Kidney (tissue), 14 donors: ENCODE measurements around the gene MAML3. TPM values are rescaled to one million over a fixed set of nuclear protein-coding genes. Genes with fewer than 3 reads are reported as not detected.

ENCODE experiments used
- DNase-seq, 5 donors: peaks; one replicate each; pipeline ENCODE4 v3.0.0-alpha.2; 2013 to 2020
- FAIRE-seq: peaks from 2 replicates; lab custom pipeline; 2012; peaks lifted over from hg19 to GRCh38; lab: Jason Lieb, UNC
- H3K27ac ChIP-seq, 2 donors: one replicate each; pipeline ENCODE4 v1.7.0; 2013; ENCODE audit warnings: low read depth in 2 of 2, low read length in 2 of 2, inconsistent platforms in 1 of 2
- H3K27me3 ChIP-seq: one replicate; pipeline ENCODE4 v1.7.1; 2013; ENCODE audit warnings: low read length, inconsistent platforms; ENCODE audit not compliant: control insufficient read depth, insufficient read depth
- H3K36me3 ChIP-seq, 3 donors: one replicate each; pipeline versions ENCODE4 v1.7.0 to v1.7.1; 2013; ENCODE audit warnings: low read length in 3 of 3, control low read depth in 1 of 3, inconsistent platforms in 1 of 3; ENCODE audit not compliant: insufficient read depth in 3 of 3, control insufficient read depth in 2 of 3
- H3K4me1 ChIP-seq, 3 donors: one replicate each; pipeline versions ENCODE4 v1.7.0 to v1.7.1; 2013; ENCODE audit warnings: low read length in 3 of 3, inconsistent platforms in 1 of 3, low read depth in 1 of 3; ENCODE audit not compliant: control insufficient read depth in 2 of 3, insufficient read depth in 2 of 3
- H3K4me3 ChIP-seq, 3 donors: one replicate each; pipeline versions ENCODE4 v1.7.0 to v1.8.1; 2013; ENCODE audit warnings: low read length in 3 of 3, control low read depth in 1 of 3, inconsistent platforms in 1 of 3
- H3K9ac ChIP-seq, 3 donors: one replicate each; pipeline versions ENCODE4 v1.7.0 to v1.7.1; 2013; ENCODE audit warnings: low read length in 3 of 3, control low read depth in 1 of 3, inconsistent platforms in 1 of 3
- H3K9me3 ChIP-seq, 3 donors: one replicate each; pipeline versions ENCODE4 v1.7.0 to v1.7.1; 2013; ENCODE audit warnings: low read length in 3 of 3, control low read depth in 1 of 3, inconsistent platforms in 1 of 3; ENCODE audit not compliant: control insufficient read depth in 2 of 3, insufficient read depth in 1 of 3
- intact Hi-C: fragments of 100-400 bp; cut with DNase I; formaldehyde crosslinking; loops from one replicate; pipeline ENCODE4 v1.11.1; 2022
- polyA plus RNA-seq: library from polyadenylated mRNA; stranded (reverse); fragments of 350-450 nt; fragmentation: Illumina TruSeq; extraction: RNeasy Lipid Tissue Mini Kit (QIAGEN cat#74804); gene quantifications from one replicate; pipeline ENCODE4 v1.2.3, GENCODE V29; 2014; ENCODE audit warnings: low read depth, low replicate concordance; ENCODE audit not compliant: insufficient read depth
- total RNA-seq: library from RNA; stranded (reverse); fragmentation: NEBNext Ultra II Directional; extraction: Animal tissue kit (Norgen Biotek cat#: 25700); gene quantifications from one replicate; pipeline ENCODE4 v1.2.1, GENCODE V29; 2021
- TF ChIP-seq, protein P1 (sequence below): IDR thresholded peaks from 3 replicates; pipeline ENCODE4 v1.5.1; 2012; ENCODE audit warnings: mild to moderate bottlenecking, moderate library complexity, borderline replicate concordance; ENCODE audit not compliant: insufficient read depth; ENCODE audit errors: extremely low read depth
- donor health status: control.
- donor health status: control.
- donor health status: control.
- donor health status: control.
- donor health status: control.
- donor health status: DM: yes; HTN: yes; CAD: no.
- donor health status: Normal renal cell carcinoma (clear cell type).

MAML3 gene
- total and polyA plus RNA-seq, 2 donors from 2014 or later: 1.4 to 10.4 TPM

DNA sequence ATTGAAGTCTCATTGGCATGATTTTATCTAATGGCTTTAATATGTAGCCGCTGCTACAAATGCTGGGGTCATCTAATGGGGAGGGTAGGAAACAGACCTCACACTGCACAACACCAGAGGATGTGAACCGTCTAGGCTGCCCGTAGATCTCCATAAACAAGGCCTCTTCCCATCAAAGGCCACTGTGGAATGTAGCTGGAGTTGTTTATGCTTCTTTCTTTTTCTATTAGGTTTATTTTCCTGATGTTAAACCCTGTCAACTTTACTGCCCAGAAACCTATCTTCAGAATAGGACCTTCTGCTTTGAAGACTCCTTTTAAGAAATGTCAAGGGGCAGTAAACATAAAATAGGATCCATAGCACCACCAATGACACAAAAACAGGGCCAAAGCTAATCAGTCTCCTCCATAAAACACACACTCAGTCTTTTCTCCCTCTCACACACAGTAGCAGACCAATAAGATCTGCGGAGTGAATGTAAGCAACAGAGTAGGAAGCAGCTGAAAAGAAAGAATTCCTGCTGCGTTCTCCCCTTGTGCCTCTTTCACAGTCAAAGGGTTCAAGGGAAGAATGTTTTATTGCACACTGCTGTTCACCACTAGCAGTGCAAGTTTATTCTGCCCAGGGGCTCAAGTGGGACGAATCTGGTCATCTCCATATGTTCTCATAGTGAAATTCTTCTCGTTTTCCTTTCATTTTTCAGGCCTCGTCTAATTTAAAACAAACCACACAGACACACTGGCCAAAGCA, 72.2 kb downstream of the MAML3 start:
- Histone ChIP-seq H3K4me3 (peak overlapping the region in 1 of 3 donors; percentile 16), H3K27me3 (no peaks in the 10 kb centered on the region), H3K9ac (no peak overlapping the region), H3K36me3 (no peaks in the 10 kb centered on the region), H3K4me1 (peaks cover 12 to 20% (median 16%) of the 10 kb centered on the region in 3 donors), H3K9me3 (no peaks in the 10 kb centered on the region), H3K27ac (no peak overlapping the region)
- intact Hi-C loops: no loop called here
- FAIRE-seq (no peak), DNase-seq (peak in 2 of 5 donors; percentile 67 to 76)
- TF ChIP-seq, protein P1, sequence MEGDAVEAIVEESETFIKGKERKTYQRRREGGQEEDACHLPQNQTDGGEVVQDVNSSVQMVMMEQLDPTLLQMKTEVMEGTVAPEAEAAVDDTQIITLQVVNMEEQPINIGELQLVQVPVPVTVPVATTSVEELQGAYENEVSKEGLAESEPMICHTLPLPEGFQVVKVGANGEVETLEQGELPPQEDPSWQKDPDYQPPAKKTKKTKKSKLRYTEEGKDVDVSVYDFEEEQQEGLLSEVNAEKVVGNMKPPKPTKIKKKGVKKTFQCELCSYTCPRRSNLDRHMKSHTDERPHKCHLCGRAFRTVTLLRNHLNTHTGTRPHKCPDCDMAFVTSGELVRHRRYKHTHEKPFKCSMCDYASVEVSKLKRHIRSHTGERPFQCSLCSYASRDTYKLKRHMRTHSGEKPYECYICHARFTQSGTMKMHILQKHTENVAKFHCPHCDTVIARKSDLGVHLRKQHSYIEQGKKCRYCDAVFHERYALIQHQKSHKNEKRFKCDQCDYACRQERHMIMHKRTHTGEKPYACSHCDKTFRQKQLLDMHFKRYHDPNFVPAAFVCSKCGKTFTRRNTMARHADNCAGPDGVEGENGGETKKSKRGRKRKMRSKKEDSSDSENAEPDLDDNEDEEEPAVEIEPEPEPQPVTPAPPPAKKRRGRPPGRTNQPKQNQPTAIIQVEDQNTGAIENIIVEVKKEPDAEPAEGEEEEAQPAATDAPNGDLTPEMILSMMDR: no peak

DNA sequence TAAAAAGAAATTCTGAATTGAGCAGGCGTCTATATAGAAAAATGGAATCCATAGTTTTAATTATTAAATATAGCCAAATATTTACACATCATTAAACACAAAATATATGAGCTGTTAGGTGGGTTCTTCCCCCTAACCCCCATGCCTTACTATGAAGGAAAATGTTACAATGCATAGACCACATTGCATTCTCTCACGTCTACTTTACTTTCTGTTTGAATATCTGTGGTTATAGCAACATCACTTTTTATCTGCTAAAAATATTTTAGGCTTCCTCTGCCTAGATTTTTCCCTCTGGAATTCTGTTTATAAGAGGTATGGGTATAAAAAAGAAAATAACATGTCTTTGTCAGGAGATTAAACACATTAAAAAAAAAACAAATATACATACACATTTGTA, 73.1 kb downstream of the MAML3 start:
- peaks cover 12 to 20% (median 16%) of the 10 kb centered on the region in 3 donors for H3K4me1 ChIP-seq
- H3K27ac ChIP-seq: no peak overlapping the region
- no peaks in the 10 kb centered on the region for H3K9me3 ChIP-seq
- H3K4me3 ChIP-seq: no peak overlapping the region
- H3K36me3 ChIP-seq: no peaks in the 10 kb centered on the region
- intact Hi-C loops: no loop called here
- H3K27me3 ChIP-seq: no peaks in the 10 kb centered on the region
- no peak for FAIRE-seq
- no peak overlapping the region for H3K9ac ChIP-seq
- DNase-seq: no peak
- TF ChIP-seq, protein P1: no peak

DNA sequence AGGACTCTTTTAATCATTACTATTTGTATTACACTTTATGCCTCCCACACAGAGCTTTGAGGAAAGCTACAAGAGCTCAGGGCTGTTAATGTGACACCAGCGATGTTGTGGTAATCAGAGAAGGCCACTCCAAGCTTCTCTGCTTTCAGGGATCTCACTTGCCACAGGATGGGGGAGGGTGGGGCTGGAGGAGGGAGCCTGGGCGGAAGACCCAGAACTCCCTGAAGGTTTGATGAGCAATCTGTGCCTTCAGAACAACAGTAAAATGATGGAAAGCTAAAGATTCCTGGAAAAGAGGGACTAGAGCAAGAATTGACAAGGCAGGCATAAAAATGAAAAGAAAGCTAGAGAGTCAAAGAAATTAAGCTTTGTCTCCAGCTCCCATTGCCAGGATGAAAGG, 75.6 kb downstream of the MAML3 start:
- H3K9me3 ChIP-seq: no peaks in the 10 kb centered on the region
- FAIRE-seq: no peak
- intact Hi-C loops: no loop called here
- DNase-seq: peak in 4 of 5 donors; percentile 80 to 92 (median 88)
- peaks cover 0 to 20% (median 3%) of the 10 kb centered on the region in 3 donors for H3K4me1 ChIP-seq
- no peak overlapping the region for H3K9ac ChIP-seq
- H3K36me3 ChIP-seq: no peaks in the 10 kb centered on the region
- TF ChIP-seq, protein P1: no peak
- H3K4me3 ChIP-seq: no peak overlapping the region
- H3K27me3 ChIP-seq: no peaks in the 10 kb centered on the region
- H3K27ac ChIP-seq: no peak overlapping the region

DNA sequence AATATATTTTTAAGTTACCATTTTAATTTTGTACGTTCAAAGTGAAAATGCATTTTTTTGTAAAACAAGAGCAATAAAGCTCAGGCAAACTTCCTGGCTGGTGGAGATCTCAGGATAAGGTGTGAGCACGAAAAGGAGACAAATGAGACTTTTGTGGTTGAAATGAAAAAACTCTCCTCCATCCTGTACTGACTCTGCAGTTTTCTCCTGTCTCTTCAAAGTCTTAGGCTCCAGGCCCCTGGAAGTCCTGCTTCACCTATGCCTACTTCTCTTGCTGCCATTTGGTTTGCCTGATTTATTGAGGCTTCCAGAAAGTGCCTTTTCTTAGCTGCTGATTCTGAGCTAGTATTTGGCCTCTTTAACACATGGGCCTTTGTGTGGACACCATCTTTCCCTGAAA, 77.7 kb downstream of the MAML3 start:
- TF ChIP-seq, protein P1: no peak
- DNase-seq (no peak), FAIRE-seq (no peak)
- no peak overlapping the region for H3K9ac ChIP-seq
- no peaks in the 10 kb centered on the region for H3K36me3 ChIP-seq
- H3K27ac ChIP-seq: no peak overlapping the region
- H3K27me3 ChIP-seq: no peaks in the 10 kb centered on the region
- intact Hi-C loops: no loop called here
- H3K4me3 ChIP-seq: no peak overlapping the region
- H3K4me1 ChIP-seq: peaks cover 0 to 6% (median 0%) of the 10 kb centered on the region in 3 donors
- no peaks in the 10 kb centered on the region for H3K9me3 ChIP-seq
